Endothelial cell of umbilical vein (primary cell): Measurements from ENCODE around the gene MFAP2.

Experiments used
- POLR2A ChIP-seq: IDR thresholded peaks from 2 replicates; pipeline ENCODE4 v1.6.1; 2012; ENCODE audit warnings: low read depth, mild to moderate bottlenecking, control low read depth, low read length
- TF ChIP-seq, protein P1 (sequence below), 2 donors: IDR thresholded peaks; 1 replicate in 1 of 2; 2 replicates in 1 of 2; pipeline ENCODE4 v1.5.1; 2011; ENCODE audit warnings: low read length in 2 of 2, mild to moderate bottlenecking in 2 of 2, moderate library complexity in 2 of 2, control low read depth in 1 of 2, inconsistent platforms in 1 of 2, low read depth in 1 of 2; ENCODE audit not compliant: insufficient read depth in 1 of 2; ENCODE audit errors: extremely low read depth in 1 of 2

- TF ChIP-seq, protein P1, sequence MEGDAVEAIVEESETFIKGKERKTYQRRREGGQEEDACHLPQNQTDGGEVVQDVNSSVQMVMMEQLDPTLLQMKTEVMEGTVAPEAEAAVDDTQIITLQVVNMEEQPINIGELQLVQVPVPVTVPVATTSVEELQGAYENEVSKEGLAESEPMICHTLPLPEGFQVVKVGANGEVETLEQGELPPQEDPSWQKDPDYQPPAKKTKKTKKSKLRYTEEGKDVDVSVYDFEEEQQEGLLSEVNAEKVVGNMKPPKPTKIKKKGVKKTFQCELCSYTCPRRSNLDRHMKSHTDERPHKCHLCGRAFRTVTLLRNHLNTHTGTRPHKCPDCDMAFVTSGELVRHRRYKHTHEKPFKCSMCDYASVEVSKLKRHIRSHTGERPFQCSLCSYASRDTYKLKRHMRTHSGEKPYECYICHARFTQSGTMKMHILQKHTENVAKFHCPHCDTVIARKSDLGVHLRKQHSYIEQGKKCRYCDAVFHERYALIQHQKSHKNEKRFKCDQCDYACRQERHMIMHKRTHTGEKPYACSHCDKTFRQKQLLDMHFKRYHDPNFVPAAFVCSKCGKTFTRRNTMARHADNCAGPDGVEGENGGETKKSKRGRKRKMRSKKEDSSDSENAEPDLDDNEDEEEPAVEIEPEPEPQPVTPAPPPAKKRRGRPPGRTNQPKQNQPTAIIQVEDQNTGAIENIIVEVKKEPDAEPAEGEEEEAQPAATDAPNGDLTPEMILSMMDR (IDR thresholded peaks at IDR 0.05; ENCODE audit: extremely low read depth in 1 of 2, insufficient read depth in 1 of 2, low read depth in 1 of 2, low read length in 2 of 2) = no peak
- no peak for TF ChIP-seq POLR2A
Observed at GRCh38 chr1:16966282-16966681, 14.1 kb downstream of the MFAP2 start.
